Parathyroid adenoma (tissue), 2 donors: ENCODE results near the gene TEKT2.
A peak's percentile ranks its signal among the peaks of the same experiment; 100 is the strongest.

Source experiments
- H2AFZ ChIP-seq: fragments of 300-600 bp; sonication (generic); one replicate; pipeline ENCODE4 v1.7.0; 2017; ENCODE audit warnings: antibody characterized with exemption, mild to moderate bottlenecking
- H3K27ac ChIP-seq: fragments of 300-600 bp; sonication (generic); one replicate; pipeline ENCODE4 v1.7.0; 2017
- H3K27me3 ChIP-seq: fragments of 300-600 bp; sonication (generic); one replicate; pipeline ENCODE4 v1.7.0; 2017; ENCODE audit warnings: low read length; ENCODE audit not compliant: control insufficient read depth, insufficient read depth
- H3K36me3 ChIP-seq: fragments of 300-600 bp; sonication (generic); one replicate; pipeline ENCODE4 v1.7.0; 2017; ENCODE audit warnings: low read length; ENCODE audit not compliant: control insufficient read depth, insufficient read depth
- H3K4me1 ChIP-seq: fragments of 300-600 bp; sonication (generic); one replicate; pipeline ENCODE4 v1.7.0; 2017; ENCODE audit warnings: control low read depth
- H3K4me2 ChIP-seq: fragments of 300-600 bp; sonication (generic); one replicate; pipeline ENCODE4 v1.7.0; 2017; ENCODE audit warnings: low read length
- H3K4me3 ChIP-seq: fragments of 300-600 bp; sonication (generic); one replicate; pipeline ENCODE4 v1.7.0; 2017; ENCODE audit warnings: low read depth, low read length
- H3K79me2 ChIP-seq: fragments of 300-600 bp; sonication (generic); one replicate; pipeline ENCODE4 v1.7.0; 2017; ENCODE audit warnings: control low read depth
- H3K9ac ChIP-seq: fragments of 300-600 bp; sonication (generic); one replicate; pipeline ENCODE4 v1.7.0; 2017; ENCODE audit warnings: mild to moderate bottlenecking
- H3K9me3 ChIP-seq: fragments of 300-600 bp; sonication (generic); one replicate; pipeline ENCODE4 v1.7.0; 2017; ENCODE audit warnings: low read length; ENCODE audit not compliant: control insufficient read depth
- TF ChIP-seq, protein P1 (sequence below): fragments of 300-600 bp; sonication (generic); IDR thresholded peaks from one replicate; pipeline ENCODE4 v1.7.0; 2017; ENCODE audit warnings: antibody characterized with exemption, mild to moderate bottlenecking
- donor health status: primary hyperparathyroidism.

The TEKT2 gene, protein sequence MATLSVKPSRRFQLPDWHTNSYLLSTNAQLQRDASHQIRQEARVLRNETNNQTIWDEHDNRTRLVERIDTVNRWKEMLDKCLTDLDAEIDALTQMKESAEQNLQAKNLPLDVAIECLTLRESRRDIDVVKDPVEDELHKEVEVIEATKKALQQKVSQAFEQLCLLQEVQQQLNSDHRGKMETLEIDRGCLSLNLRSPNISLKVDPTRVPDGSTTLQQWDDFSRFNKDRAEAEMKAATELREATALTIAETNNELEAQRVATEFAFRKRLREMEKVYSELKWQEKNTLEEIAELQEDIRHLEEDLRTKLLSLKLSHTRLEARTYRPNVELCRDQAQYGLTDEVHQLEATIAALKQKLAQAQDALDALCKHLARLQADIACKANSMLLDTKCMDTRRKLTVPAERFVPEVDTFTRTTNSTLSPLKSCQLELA

DNA sequence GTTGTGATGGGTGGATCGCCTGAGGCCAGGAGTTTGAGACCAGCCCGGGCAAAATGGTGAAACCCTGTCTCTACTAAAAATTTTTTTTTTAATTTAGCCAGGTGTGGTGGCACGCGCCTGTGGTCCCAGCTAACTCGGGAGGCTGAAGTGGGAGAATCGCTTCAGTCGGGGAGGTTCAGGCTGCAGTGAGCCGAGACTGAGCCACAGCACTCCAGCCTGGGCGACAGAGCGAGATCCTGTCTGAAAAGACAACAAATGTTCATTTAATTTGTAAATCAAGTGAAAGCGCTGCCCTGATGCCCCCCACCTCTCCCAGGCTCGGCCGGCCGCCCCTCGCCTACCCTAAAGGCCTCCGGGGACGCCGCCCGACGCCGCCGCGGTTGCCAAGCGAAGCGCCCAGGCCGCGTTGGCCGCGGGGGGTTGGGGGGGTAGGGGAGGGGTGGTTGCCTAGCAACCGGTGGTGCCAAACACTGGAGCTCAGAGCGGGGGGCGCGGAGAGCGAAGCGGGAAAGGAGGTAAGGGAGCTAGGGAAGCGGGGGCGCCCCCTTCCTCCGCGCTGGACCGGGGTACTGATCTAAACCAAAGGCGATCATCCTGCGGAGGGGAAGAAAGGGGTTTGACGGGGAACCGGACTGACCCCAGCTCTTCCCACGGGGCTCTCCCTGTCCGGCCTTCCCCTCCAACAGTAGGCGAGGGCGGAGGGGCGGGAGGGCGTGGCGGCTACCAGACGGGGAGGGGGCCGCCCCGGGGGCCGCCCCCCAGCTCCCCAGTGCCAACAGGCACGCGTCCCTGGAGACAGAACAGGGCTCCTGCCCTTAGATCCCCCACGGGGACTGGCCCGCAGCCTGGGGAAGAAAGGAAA lies at the start of gene TEKT2:
TEKT2 (plus strand) TSS at position 460 of the 862 bp plus-strand sequence. CDS start 828 bp downstream, outside the sequence.
- TF ChIP-seq, protein P1, sequence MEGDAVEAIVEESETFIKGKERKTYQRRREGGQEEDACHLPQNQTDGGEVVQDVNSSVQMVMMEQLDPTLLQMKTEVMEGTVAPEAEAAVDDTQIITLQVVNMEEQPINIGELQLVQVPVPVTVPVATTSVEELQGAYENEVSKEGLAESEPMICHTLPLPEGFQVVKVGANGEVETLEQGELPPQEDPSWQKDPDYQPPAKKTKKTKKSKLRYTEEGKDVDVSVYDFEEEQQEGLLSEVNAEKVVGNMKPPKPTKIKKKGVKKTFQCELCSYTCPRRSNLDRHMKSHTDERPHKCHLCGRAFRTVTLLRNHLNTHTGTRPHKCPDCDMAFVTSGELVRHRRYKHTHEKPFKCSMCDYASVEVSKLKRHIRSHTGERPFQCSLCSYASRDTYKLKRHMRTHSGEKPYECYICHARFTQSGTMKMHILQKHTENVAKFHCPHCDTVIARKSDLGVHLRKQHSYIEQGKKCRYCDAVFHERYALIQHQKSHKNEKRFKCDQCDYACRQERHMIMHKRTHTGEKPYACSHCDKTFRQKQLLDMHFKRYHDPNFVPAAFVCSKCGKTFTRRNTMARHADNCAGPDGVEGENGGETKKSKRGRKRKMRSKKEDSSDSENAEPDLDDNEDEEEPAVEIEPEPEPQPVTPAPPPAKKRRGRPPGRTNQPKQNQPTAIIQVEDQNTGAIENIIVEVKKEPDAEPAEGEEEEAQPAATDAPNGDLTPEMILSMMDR: no peak
- no peaks in the 10 kb centered on the region for H3K9me3 ChIP-seq
- H3K27me3 ChIP-seq: no peaks in the 10 kb centered on the region
- H3K36me3 ChIP-seq: no peaks in the 10 kb centered on the region
- H3K4me1 ChIP-seq: no peaks in the 10 kb centered on the region
- H3K9ac ChIP-seq: no peak within 1 kb of the TSS
- H2AFZ ChIP-seq: peak within 1 kb of the TSS; percentile 95
- H3K4me2 ChIP-seq: peak within 1 kb of the TSS; percentile 53
- H3K4me3 ChIP-seq: no peak within 1 kb of the TSS
- H3K79me2 ChIP-seq: no peaks in the 10 kb centered on the region
- H3K27ac ChIP-seq: no peak within 1 kb of the TSS

DNA sequence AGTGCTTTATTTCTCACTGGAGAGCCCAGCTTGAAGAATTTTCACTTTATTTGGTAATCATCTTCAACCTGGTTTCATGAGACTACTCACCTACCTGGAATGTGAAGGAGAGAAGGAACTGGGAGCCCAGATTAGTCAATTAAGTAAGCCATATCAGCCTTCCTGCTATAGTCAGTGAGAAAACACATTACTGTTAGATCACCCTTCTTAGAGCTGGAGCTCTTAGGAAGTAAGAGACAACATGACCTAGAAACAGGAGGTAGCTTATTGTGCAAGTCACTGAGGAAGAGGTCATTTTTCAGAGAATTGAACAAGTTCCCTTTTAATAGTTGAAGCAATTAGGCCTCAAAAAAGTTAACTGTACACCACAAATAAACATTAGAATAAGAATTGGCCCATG lies 49.2 kb upstream of the TEKT2 start:
- no peak overlapping the region for H2AFZ ChIP-seq
- no peak overlapping the region for H3K27ac ChIP-seq
- no peak overlapping the region for H3K4me2 ChIP-seq
- no peaks in the 10 kb centered on the region for H3K79me2 ChIP-seq
- H3K9ac ChIP-seq: no peak overlapping the region
- peaks cover 2% of the 10 kb centered on the region for H3K4me1 ChIP-seq
- no peaks in the 10 kb centered on the region for H3K36me3 ChIP-seq
- no peaks in the 10 kb centered on the region for H3K9me3 ChIP-seq
- H3K4me3 ChIP-seq: no peak overlapping the region
- no peaks in the 10 kb centered on the region for H3K27me3 ChIP-seq
- TF ChIP-seq, protein P1: no peak

DNA sequence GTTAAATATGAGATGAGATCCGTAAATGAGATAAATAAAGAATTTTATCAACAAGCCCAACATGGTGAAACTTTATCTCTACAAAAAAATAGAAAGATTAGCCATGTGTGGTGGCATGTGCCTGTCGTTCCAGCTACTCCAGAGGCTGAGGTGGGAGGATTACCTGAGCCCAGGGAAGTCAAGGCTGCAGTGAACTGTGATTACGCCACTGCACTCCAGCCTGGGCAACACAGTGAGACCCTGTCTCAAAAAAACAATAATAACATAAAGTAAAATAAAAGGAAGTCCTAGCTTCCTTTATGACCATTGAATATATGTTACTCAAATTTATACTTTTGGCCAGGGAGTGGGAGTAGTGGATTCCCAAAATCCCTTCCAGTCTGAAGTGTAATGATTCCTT lies 48.7 kb upstream of the TEKT2 start:
- Histone ChIP-seq H3K36me3 (no peaks in the 10 kb centered on the region), H3K9me3 (no peaks in the 10 kb centered on the region), H3K4me1 (peaks cover 2% of the 10 kb centered on the region), H3K27me3 (no peaks in the 10 kb centered on the region), H3K4me2 (no peak overlapping the region), H3K27ac (peak overlapping the region; percentile 19), H3K4me3 (no peak overlapping the region), H3K79me2 (no peaks in the 10 kb centered on the region), H3K9ac (no peak overlapping the region), H2AFZ (no peak overlapping the region)
- TF ChIP-seq, protein P1: no peak

DNA sequence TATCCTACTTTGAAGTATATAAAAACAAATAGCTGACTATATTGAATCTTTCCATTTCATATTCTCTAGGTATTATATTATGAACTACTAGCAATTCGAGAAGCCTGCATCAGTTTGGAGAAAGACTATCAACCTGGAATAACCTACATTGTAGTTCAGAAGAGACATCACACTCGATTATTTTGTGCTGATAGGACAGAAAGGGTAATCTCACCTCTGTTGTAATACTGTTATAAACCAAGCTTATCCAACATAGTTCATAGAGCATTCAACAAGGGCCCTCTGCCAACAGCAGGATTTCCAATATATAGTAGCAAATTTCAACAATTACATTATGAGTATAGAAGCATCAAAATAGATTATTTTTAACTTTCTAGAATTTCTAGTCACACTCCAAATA lies 43.7 kb upstream of the TEKT2 start:
- Histone ChIP-seq H3K79me2 (no peaks in the 10 kb centered on the region), H3K4me1 (peaks cover under 1% of the 10 kb centered on the region), H3K9ac (no peak overlapping the region), H3K4me2 (no peak overlapping the region), H3K9me3 (no peaks in the 10 kb centered on the region), H3K36me3 (no peaks in the 10 kb centered on the region), H3K27ac (no peak overlapping the region), H3K27me3 (no peaks in the 10 kb centered on the region), H2AFZ (no peak overlapping the region), H3K4me3 (no peak overlapping the region)
- TF ChIP-seq, protein P1: no peak
